Transverse colon (tissue), 4 donors: Measurements from ENCODE around the gene IDH3G. TPM values are rescaled to one million over a fixed set of nuclear protein-coding genes. Genes with fewer than 3 reads are reported as not detected.

Experiments
- DNase-seq: peaks from one replicate; pipeline ENCODE4 v3.0.0-alpha.2; 2019
- H3K27ac ChIP-seq, 4 donors: fragments of 200-600 bp; sonication (generic); 2 replicates each; pipeline ENCODE4 v1.5.1; 2016 to 2018; ENCODE audit warnings: inconsistent platforms in 4 of 4
- H3K27me3 ChIP-seq: fragments of 200-600 bp; sonication (generic); 2 replicates; pipeline ENCODE4 v1.5.1; 2017; ENCODE audit warnings: inconsistent platforms
- H3K36me3 ChIP-seq, 4 donors: fragments of 200-600 bp; sonication (generic); 2 replicates each; pipeline ENCODE4 v1.5.1; 2017 to 2019; ENCODE audit warnings: inconsistent platforms in 4 of 4
- H3K4me1 ChIP-seq, 4 donors: fragments of 200-600 bp; sonication (generic); 2 replicates each; pipeline ENCODE4 v1.5.1; 2017 to 2020; ENCODE audit warnings: inconsistent platforms in 4 of 4
- H3K4me3 ChIP-seq, 4 donors: fragments of 200-600 bp; sonication (generic); 1 replicate in 1 of 4; 2 replicates in 3 of 4; pipeline versions ENCODE4 v1.5.1 to v1.6.1; 2017 to 2019; ENCODE audit warnings: inconsistent platforms in 4 of 4
- H3K9me3 ChIP-seq, 2 donors: fragments of 200-600 bp; sonication (generic); 2 replicates each; pipeline ENCODE4 v1.5.1; 2017 to 2019; ENCODE audit warnings: inconsistent platforms in 2 of 2
- EP300 ChIP-seq: sonication (generic); formaldehyde crosslinking; IDR thresholded peaks from one replicate; pipeline ENCODE4 v1.6.1; 2017; ENCODE audit warnings: antibody characterized with exemption, low read depth
- POLR2A ChIP-seq: fragments of 450-650 bp; IDR thresholded peaks from one replicate; pipeline ENCODE4 v1.6.1; 2016; ENCODE audit warnings: antibody characterized with exemption, mild to moderate bottlenecking, moderate library complexity
- POLR2AphosphoS5 ChIP-seq, 3 donors: sonication (generic); formaldehyde crosslinking; IDR thresholded peaks; one replicate each; pipeline ENCODE4 v1.6.1; 2016; ENCODE audit warnings: antibody characterized with exemption in 3 of 3
- WGBS, 2 donors: methylation state at CpG; one replicate each; pipeline ENCODE4 v1.1.5; 2018; ENCODE audit warnings: low coverage in 1 of 2; 5-methylcytosine and 5-hydroxymethylcytosine counted together
- in situ Hi-C, 4 donors: fragments of 200-750 bp; cut with MboI; loops; one replicate each; pipeline versions ENCODE4 v1.15.0 to v1.15.1; 2017; ENCODE audit warnings: low sequenced_read_pairs in 3 of 4, low pct_ligation_motif_present in 1 of 4, low pct_unique_long_range_greater_than_20kb in 1 of 4
- intact Hi-C: fragments of 100-400 bp; cut with DNase I; formaldehyde crosslinking; loops from one replicate; pipeline ENCODE4 v1.15.1; 2023; ENCODE audit warnings: low total_unique reads
- total RNA-seq, 4 donors: library from RNA; depleted of rRNA; stranded (reverse); fragments of >200 nt; gene quantifications; one replicate each; pipeline ENCODE4 v1.1.0, GENCODE V29; 2016
- TF ChIP-seq, protein P1 (sequence below), 5 experiments: fragments of 200-600 bp in 3 of 5; fragments of 450-650 bp in 2 of 5; sonication (generic) in 3 of 5; IDR thresholded peaks; 1 replicate in 2 of 5; 2 replicates in 3 of 5; pipeline ENCODE4 v1.5.1; 2016 to 2017; ENCODE audit warnings: antibody characterized with exemption in 5 of 5, inconsistent platforms in 3 of 5, mild to moderate bottlenecking in 2 of 5, moderate library complexity in 1 of 5

The IDH3G gene
- total RNA-seq, 4 donors from 2014 or later = 77.5 to 203 (median 117) TPM

DNA sequence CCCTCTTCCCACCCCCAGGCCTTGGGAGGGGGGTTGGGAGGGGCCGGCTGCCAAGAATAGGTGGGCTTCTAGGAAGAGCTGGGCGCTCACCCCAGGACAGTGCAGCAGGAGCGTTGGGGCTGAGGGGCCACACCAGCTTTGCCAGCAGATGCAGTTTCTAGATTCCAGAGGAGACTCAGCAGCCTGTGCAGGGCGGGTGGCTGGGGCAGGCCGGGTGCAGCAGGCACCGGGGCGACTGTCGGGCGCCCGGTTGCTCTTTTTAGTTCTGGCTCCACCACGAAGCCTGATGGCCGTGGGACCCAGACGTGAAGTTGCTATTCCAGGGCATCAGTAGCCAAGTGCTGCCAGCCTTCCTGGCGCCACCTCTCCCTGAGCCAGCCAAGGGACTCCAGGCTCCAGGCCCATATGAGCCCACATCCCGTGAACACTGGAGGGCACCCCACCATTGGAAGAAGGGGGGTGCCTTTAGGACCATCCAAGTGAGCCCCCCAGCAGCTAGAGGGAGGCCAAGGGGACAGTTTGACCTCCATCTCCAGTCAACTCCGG, 6.1 kb upstream of the IDH3G start:
- H3K27ac ChIP-seq = no peak overlapping the region
- 86% methylated on average over 14 of the region's 16 CpGs; no CpG with 5 or more reads in 1 of the 2 donors for WGBS, 2 donors

DNA sequence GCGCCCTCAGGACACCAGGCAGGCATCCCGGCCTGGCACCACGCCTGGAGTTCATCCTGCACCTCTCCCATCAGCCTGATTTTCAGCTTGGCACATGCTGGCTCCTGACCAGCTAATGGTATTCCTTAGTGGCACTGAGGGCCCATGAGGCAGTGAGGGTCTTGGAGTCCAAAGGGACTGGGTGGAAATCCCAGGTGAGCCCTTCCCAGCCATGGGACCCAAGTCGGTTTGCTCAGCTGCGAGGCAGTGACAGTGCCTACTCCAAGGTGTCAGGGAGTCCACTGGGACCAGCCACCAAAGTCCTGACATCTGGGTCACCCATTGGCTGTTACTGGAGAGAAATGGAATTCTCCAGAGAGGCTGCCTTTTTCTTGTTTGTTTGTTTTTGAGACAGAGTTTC, 5.2 kb upstream of the IDH3G start:
- intact Hi-C loops = no loop called here
- WGBS, 2 donors = 85% methylated on average over 5 of the region's 5 CpGs; no CpG with 5 or more reads in 1 of the 2 donors
- Histone ChIP-seq H3K4me3 (no peak overlapping the region), H3K9me3 (no peaks in the 10 kb centered on the region), H3K27ac (no peak overlapping the region), H3K27me3 (no peaks in the 10 kb centered on the region), H3K4me1 (peaks cover 0 to 15% (median 10%) of the 10 kb centered on the region in 4 donors), H3K36me3 (no peaks in the 10 kb centered on the region)
- DNase-seq = no peak
- in situ Hi-C loops = loop anchor here in 1 of 4 donors (25.0 kb wide), 1 partner anchor 138 kb away; the partner anchor contains the start of genes ARHGAP4, NAA10 and RENBP
- TF ChIP-seq, protein P1, sequence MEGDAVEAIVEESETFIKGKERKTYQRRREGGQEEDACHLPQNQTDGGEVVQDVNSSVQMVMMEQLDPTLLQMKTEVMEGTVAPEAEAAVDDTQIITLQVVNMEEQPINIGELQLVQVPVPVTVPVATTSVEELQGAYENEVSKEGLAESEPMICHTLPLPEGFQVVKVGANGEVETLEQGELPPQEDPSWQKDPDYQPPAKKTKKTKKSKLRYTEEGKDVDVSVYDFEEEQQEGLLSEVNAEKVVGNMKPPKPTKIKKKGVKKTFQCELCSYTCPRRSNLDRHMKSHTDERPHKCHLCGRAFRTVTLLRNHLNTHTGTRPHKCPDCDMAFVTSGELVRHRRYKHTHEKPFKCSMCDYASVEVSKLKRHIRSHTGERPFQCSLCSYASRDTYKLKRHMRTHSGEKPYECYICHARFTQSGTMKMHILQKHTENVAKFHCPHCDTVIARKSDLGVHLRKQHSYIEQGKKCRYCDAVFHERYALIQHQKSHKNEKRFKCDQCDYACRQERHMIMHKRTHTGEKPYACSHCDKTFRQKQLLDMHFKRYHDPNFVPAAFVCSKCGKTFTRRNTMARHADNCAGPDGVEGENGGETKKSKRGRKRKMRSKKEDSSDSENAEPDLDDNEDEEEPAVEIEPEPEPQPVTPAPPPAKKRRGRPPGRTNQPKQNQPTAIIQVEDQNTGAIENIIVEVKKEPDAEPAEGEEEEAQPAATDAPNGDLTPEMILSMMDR (IDR thresholded peaks at IDR 0.05) = no peak
- TF ChIP-seq POLR2AphosphoS5 (IDR thresholded peaks at IDR 0.05) (no peak), EP300 (no peak), POLR2A (no peak)

More for the DNA sequence above, 6.1 kb upstream of the IDH3G start:
- Histone ChIP-seq H3K4me3 (no peak overlapping the region), H3K36me3 (no peaks in the 10 kb centered on the region), H3K27me3 (no peaks in the 10 kb centered on the region), H3K9me3 (no peaks in the 10 kb centered on the region), H3K4me1 (peaks cover 0 to 13% (median 9%) of the 10 kb centered on the region in 4 donors)
- in situ Hi-C loops (loop anchor here in 1 of 4 donors (25.0 kb wide), 1 partner anchor 112 kb away; the partner anchor contains the start of gene AVPR2), intact Hi-C loops (no loop called here)
- DNase-seq = no peak
- TF ChIP-seq EP300 = no peak
- TF ChIP-seq, protein P1 (IDR thresholded peaks at IDR 0.05) = no peak
- TF ChIP-seq POLR2AphosphoS5 (IDR thresholded peaks at IDR 0.05) = no peak
- TF ChIP-seq POLR2A = no peak

DNA sequence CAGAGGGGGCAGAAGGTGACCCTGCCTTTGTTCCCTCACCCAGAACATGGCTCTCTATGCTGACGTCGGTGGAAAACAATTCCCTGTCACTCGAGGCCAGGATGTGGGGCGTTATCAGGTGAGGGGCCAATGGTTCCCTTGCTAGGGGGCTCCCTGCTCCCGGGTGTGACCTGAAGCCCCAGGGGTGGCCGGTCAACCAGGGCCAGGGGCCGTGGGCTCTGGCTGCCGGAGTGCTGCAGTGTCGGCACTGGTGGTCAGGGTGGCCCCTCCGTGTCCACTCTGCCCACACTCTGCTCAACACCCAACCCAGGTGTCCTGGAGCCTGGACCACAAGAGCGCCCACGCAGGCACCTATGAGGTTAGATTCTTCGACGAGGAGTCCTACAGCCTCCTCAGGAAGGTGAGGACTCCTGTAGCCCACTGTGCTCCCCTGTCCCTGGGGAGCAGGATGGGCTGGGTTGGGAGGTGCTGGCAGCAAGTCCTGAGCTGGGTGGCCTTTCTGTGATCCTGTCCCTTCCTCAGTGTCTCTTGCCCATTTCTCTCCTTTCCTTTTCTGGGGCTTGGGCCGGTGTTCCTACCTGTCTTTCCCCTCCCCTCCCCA, 3.3 kb upstream of the IDH3G start:
- no peak for DNase-seq
- H3K36me3 ChIP-seq = no peaks in the 10 kb centered on the region
- H3K4me1 ChIP-seq = peaks cover 0 to 23% (median 20%) of the 10 kb centered on the region in 4 donors
- intact Hi-C loops = no loop called here
- H3K4me3 ChIP-seq = no peak overlapping the region
- in situ Hi-C loops = loop anchor here in 1 of 4 donors (25.0 kb wide), 1 partner anchor 140 kb away; the partner anchor contains the start of genes ARHGAP4, NAA10 and RENBP
- no peak overlapping the region for H3K27ac ChIP-seq
- 88% methylated on average over 10 of the region's 15 CpGs; no CpG with 5 or more reads in 1 of the 2 donors for WGBS, 2 donors
- H3K27me3 ChIP-seq = no peaks in the 10 kb centered on the region
- no peaks in the 10 kb centered on the region for H3K9me3 ChIP-seq
- TF ChIP-seq POLR2AphosphoS5 (IDR thresholded peaks at IDR 0.05) (no peak), EP300 (no peak), POLR2A (no peak)
- TF ChIP-seq, protein P1 (IDR thresholded peaks at IDR 0.05) = no peak
